Measurements from ENCODE around the gene CTNNA3.

CTNNA3 gene

DNA sequence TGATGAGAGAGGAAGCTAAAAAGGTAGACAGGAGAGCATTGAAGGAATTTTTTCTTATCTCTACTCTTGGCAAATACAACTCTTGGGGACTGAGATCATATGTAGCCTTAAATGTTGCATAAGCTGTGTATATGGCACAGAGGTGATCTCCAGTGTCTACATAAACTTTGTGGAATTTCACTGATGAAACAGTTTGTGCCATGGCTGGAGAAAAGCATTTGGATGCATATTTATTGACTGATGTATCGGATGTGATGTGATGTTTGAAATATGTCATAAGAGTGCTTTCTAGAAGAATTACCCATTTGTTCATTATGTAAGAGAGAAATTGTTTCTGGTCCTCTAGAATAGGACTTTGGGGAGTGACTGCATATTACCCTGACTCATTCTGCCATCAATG is 1015.1 kb downstream of the CTNNA3 start:
- FAIRE-seq (no peak), DNase-seq (ENCODE audit: low spot score) (no peak)

DNA sequence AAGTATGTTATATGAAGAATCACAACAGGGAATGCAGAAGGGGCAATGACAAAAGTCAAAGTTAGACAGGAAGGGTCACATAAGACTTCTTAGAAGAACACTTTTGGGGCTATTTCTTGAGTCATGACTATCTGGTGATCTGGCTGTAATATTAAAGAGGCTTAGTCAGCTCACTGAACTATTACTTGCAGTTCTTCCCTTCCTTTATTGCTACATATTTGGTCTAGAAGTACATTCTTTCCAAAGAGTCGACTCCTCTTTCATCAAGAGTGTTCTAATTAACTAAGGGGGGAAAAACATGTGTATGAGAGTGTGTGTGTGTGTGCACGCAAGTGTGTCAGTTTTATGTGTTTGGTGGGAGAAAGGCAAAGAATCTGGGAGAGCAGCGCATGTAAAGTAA is 1017.5 kb downstream of the CTNNA3 start:
- no peak for FAIRE-seq
- no peak for DNase-seq (ENCODE audit: low spot score)

DNA sequence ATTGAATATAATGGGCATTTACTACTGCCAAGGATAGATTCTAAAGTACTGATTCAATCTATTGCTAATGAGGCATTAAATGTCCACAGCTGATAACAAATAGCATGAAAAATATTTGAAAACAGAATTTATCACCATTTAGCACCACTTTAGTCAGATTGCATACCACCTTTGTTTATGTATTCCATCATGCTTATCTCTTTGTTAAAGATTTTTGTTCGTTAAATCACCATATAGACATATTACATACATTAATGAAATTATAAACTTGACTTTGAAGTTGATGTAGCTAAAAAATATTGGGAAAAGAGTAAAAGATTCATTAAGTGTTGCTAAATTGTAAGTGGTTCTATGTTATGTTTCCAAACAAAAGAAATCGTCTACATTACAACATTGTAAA is 1022.9 kb downstream of the CTNNA3 start:
- DNase-seq (ENCODE audit: low spot score) (no peak), FAIRE-seq (no peak)

DNA sequence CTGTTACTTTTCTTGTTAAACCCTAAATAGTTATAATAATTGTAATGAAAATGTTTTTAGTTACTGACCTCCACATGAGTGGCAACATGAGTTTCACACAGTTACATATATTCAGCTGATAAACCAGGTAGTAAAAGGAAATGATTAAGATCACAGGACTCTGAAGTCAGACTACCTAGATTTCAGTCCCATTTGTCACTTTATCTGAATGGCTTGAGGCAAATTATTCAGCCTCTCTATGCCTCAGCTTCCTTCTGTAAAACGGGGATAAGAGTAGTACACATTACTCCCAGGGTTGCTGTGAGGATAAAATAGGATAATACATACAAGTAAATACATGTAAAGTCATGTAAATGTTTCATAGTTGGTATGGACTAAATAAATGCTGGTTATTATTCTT is 1024.4 kb downstream of the CTNNA3 start:
- FAIRE-seq (no peak), DNase-seq (ENCODE audit: low spot score) (no peak)

DNA sequence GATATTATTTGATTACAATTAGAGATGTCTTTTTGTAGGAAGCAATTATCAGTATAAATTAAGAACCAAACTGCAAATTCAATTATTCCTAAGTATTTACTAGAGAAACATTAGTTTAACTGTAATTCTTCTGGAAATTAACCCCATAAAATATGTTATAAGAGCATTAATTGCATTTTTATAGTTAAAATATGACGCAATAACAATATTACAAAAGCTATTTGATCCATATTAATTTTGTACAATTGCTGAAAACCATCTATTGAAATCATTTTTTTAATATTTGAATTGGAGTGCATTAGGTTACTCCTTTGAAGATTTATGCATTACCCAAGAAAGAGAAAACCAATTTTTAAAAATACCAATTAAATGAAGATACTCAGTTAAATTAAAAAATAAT is 1024.9 kb downstream of the CTNNA3 start:
- DNase-seq (ENCODE audit: low spot score) (no peak), FAIRE-seq (no peak)

DNA sequence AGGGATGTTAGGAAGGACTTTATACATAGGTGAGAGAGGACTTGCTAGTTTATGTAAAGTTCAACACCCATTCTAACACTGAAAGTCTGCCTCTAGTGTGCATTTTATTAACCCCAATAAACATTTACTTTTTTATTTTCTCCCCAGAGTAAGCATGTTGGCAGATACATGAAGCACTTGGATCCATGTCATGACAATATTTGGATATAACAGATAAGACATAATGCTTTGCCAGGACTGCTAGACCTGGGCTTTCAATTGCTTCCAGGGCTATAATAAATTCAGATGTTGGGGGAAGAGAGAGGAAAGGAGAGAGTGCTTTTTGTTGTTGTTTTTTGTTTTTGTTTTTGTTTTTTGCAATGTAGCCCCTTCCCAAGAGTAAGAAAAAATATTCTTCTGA is 1039.5 kb downstream of the CTNNA3 start:
- FAIRE-seq (no peak), DNase-seq (ENCODE audit: low spot score) (no peak)

DNA sequence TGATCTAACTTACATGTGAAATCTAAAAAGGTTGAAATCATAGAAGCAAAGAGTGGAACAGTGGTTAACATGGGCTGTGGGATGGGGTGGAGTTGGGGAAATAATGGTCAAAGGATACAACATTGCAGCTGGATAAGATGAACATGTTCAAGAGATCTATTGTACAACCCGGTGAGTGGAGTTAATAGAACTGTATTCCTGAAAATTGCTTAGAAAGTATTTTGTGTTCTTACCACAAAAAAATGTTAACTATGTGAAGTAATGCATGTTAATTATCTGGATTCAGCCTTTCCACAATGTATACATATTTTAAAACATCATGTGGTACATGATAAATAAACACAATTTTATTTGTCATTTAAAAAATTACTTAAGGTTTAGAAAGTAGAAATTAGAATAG is 1041.1 kb downstream of the CTNNA3 start:
- DNase-seq (ENCODE audit: low spot score): no peak
- no peak for FAIRE-seq

DNA sequence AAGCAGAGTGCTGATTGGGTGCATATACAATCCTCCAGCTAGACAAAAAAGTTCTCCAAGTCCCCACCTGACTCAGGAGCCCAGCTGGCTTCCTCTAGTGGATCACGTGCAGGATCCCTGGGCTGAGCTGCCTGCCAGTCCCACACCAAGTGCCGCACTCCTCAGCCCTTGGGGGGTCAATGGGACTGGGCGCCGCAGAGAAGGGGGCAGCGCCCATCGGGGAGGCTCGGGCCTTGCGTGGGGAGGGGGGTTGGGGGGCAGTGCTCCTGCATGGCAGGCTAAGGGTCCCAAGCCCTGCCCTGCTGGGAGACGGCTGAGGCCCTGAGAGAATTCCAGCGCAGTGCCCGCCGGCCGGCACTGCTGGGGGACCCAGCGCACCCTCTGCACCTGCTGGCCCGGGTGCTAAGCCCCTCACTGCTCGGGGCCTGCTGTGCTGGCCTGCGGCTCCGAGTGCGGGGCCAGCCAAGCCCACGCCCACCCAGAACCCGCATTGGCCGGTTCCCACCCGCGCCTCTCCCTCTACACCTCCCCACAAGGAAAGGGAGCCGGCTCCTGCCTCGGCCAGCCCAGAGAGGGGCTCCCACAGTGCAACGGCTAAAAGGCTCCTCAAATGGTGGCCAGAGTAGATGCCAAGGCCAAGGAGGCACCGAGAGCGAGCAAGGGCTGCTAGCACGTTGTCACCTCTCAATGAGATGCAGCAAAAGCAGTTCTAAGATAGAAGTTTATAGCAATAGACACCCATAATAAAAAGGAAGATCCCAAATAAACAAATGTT is 1044.5 kb downstream of the CTNNA3 start:
- DNase-seq (ENCODE audit: low spot score) (no peak), FAIRE-seq (no peak)

DNA sequence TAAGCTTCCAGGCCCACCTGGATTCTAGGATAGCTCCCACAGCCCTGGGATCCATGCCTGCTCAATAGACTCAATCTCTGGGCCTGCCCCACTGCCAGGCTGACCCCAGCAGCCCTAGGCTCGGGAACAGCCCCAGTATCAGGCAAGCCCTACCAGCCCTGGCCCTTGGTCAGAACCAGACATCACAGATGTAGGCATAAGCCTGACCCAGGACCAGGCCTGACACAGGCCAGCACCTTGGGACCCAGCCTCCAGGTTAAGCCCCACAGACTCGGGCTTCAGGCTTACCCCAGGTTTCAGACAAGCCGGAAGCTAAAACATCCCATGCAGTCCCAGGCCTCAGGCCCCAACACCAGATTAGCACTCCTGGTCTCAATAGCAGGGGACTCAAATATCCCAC is 1046.4 kb downstream of the CTNNA3 start:
- DNase-seq (ENCODE audit: low spot score): no peak
- no peak for FAIRE-seq

DNA sequence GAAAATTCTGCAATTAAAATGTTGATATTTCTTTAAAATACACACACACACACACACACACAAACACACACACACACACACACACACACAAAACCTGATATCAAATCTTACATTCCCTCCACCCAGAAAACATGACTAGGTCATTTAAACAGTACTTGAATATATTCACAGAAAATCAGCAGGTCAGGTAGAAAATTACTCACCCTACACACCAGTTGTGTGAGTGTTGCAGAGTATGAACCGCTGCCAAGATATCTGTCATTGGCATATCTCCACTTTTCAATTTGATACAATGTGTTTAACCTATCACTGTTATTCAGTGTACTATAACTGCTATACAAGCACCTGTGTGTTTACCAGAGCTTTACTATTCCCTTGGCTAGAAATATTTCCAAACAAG is 1053.8 kb downstream of the CTNNA3 start:
- FAIRE-seq (no peak), DNase-seq (ENCODE audit: low spot score) (no peak)

DNA sequence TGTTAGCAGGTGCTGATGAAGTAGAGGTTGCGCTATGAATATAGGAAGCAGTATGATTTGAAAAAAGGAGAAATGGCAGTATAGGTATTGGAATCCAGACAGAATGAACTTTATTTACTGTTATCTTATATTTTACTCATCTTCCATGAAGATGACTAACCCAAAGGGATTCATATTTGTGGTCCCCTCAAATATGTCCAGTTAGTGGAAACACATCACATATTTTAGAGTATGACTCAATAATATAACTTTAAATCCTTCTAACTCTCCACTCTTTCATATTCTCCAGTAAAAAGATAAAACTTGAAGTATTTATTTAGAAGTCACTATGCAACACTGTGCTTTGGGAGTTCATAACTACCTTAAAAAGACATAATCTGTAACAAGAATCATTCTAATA is 1056.6 kb downstream of the CTNNA3 start:
- FAIRE-seq: no peak
- no peak for DNase-seq (ENCODE audit: low spot score)

DNA sequence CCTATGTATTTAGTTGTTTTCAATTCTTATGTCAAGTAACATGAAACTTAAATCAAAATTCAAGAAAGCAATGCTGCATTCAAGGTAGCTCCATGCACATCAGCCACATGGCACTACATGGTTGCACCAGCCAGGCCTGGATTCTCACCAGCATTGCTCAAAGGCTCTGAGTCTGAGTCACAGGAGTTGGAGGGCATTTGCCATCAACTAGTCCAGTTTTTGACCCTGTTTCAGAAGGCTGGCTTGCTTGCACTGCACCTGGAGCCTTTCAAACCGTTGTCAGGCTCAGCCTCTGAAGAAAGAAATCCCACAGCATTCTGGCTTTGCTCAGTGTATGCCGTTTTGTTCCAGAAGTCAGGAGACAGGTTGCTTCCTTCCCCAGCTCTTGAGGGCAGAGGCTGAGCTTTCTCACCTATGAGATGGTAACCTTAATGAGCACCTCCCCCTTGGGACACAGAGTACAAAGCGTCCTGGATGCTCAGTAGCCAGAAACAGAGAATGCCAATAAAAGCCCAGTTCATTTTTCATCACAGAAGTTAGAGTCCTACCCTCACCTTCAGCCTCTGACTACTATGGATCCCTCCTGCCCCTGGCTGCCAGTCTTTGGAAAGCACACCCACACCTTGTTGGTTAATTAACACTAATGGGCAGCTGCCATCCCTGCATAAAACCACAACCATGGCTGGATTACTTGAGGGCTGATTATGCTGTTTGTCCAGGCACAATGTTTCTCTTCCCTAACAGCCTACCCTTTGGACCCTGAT is 1058.5 kb downstream of the CTNNA3 start:
- FAIRE-seq (no peak), DNase-seq (ENCODE audit: low spot score) (no peak)

DNA sequence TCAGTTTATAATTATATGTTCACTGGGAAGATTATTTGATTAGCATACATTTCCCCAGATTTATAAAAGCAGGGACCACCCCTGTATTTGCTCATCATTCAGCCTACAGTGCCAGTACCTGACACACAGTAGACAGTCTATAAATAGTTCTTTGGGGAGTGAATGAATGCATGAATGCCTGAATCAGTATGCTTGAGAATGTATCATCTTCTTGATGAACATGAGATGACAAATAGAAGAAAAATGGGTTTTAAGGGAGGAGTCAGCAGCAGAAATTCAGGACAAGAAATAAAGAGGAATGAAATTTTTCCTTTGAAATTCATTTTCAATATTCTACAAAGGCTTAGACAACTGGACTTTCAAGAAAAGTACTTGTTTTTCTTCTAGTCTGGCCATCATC is 1066.0 kb downstream of the CTNNA3 start:
- no peak for FAIRE-seq
- no peak for DNase-seq (ENCODE audit: low spot score)

DNA sequence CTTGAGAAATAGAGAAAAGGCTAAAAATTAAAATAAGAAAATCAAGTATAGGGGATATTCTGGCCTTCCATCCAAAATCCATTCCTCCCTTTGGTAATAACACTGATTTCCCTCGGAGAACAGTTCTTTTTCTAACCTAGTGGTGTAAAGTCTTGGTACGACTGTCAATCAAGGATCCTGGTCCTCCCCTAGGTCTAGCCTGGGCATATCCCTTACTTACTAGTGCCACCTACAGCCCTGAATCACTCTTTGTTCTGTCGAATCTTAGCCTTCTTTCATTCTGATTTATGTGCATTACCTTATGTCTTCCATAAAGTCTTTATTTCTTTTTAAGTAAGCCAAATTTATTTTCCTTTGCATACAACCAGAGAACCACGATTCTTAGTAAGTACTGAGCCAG is 1068.8 kb downstream of the CTNNA3 start:
- peak; percentile 57 for DNase-seq (ENCODE audit: low spot score)
- FAIRE-seq: peak; percentile 72

DNA sequence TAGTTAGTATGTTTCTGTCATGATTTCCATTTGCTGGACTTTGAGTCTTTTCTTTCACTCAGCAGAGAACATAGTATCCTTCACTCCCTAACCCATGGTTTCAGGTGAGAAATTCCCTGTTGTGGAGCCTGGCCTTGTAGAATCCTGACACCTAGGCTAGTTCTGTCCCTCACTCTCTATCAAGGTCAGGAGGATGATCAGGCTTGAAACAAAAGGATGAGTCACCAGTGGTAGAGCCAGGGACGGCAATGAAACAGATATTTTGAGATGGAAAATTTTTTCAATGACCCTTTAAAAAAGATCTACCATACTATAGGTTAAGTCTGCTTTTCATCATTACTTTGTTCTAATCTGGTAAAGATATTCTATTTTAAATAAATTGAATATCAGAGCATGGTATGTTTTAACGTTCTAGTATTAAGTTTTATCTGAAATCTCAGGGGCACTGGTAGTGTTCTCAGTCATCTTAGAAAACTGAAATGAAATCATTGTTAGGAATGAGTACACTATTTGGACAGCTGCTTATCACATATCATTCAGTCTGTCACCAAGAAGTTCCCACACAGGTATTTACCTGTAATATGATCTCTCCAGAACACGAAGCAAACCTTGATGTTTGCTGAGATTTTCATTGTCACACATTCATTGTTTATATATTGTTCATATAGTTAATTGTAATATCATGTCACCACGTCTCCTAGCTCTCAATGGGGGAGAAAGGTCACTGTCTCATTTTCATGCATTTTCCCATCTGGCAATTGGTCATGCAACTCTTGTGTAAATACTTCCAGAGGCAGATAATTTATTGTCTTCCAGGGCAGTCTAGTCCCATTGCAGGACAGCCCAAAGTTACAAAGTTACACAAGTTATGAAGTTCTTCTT is 1070.0 kb downstream of the CTNNA3 start:
- no peak for DNase-seq (ENCODE audit: low spot score)
- no peak for FAIRE-seq

DNA sequence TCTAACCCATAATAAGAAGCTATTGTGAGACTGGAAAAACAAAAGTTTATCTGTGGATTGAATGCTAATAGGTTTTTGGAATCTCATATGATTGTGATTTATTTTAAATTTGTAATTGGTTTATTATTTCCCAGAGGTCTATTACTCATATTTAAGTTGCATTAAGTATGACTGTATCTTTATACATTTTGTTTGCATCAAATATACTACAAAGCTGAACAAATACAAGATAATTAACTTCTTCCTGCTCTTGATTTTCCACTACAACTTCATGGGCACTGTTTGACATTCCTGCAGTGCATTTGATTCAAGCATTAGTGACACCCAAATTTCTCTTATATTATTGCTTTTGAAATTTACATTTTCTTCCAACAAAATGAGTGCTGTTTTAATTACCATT is 1073.9 kb downstream of the CTNNA3 start:
- FAIRE-seq: no peak

DNA sequence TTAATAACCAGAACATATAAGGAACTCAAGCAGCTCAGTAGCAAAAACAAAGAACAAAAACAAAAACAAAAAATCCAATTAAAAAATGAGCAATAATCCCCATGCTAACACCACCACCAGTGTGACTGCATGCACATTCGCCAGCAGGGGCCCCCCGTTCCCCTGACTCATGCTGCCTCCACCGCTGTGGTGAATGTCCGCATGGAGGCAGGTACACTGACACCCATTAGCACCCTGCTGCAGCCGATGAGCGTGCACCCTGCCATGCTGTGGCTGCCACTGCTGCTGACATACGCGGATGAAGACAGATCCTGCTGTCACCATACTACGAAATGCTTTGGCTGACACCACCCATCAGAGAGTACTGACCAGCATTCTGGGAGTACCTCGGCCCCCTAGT is 1091.8 kb downstream of the CTNNA3 start:
- FAIRE-seq (no peak), DNase-seq (ENCODE audit: low spot score) (no peak)

More for the DNA sequence above, 1073.9 kb downstream of the CTNNA3 start:
- no peak for DNase-seq (ENCODE audit: low spot score)

DNA sequence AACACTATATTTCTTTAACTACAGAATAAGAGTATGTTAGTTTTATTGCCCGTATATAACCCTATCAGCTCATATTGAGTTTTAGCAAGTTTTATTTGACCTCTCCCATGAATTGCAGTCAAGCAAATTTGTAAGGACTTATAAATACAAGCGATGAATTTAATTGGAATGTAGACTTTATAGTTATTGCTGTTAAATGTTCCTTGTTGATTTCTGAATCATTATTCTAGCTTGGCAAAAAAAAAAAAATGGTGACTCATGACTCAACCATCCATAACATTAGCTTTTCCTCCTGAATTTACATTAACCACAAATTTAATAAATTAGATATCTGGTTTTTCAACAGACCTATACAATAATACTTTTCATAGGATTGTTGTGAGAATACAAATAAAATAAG is 1104.1 kb downstream of the CTNNA3 start:
- DNase-seq (ENCODE audit: low spot score): no peak
- FAIRE-seq: peak; percentile 89

DNA sequence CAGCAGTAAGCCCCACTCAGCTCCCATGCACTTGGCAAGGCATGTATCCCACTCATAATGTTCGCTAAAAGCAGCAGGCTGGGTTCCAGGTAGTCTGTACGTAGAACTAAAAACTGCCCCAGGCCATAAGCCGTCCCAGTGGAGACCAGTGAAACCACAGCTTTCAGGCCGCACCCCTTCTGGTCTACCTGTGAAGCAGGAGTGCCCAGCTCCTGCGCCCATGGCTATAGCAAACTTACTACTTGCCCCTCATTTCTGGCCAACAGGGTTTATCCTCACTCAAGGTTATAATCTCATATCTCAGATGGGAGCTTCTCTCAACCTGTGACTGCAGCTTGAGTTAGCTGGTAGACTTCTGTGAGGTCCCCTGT is 1108.3 kb downstream of the CTNNA3 start:
- FAIRE-seq (no peak), DNase-seq (ENCODE audit: low spot score) (no peak)

DNA sequence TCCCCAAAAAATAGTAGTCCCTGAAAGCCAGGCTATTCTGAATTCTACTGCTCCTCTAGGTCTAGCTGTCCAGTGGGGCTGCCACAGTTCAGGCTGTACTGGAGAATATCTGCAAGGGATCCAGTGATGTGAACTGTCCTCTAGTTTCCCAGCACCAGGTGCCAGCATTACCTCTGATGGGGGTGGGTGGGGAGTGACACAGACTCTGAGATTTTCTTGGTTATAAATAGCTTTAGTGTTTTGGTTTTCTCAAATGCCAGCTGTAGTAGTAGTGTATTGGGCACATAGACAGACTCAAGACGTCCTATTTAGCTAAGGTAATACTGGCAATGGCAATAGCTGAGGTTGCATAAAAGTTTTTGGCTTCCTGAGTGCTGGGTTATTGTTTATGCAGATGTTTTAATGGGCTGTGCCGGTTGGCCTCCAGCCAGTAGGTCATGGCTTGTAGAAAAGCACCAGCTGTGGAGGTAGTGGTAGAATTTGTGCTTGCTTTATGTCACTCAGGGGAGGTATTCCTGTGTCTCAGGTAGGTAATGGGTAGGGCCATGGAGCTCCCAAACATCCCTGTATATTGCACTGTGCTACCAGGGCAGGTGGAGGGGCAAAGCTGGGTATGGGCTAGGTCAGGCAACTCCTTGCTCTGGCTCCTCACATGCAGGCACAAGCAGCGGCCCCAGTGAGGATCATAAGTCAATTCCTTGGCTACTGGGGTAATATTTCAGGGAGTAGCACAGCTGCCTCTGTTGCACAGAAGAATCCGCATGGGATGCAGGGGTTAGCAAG is 1108.9 kb downstream of the CTNNA3 start:
- FAIRE-seq (no peak), DNase-seq (ENCODE audit: low spot score) (no peak)

DNA sequence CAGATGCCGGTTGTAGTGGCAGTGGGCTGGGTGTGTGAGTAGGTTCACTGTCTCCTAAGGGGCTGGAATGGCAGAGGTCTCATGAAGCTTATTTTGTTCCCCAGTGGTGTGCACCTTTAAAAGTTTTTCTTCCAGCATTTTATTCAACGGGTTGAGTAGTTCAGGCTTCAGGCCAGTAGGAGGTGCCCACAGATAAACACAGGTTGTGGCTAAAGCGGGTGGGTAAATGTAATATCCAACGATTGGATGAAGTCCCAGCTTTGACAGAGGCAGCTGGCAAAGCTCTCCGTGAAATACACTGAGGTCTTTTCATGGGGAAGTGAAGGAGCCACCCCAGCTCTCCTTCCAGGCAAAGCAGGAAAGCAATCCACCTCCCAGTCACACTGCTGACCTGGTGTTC is 1109.9 kb downstream of the CTNNA3 start:
- FAIRE-seq (no peak), DNase-seq (ENCODE audit: low spot score) (no peak)
